Epidermal melanocyte (primary cell): ENCODE data around the gene GPRIN1.
"Not testable (repeated sequence)": the region's sequence is repeated elsewhere in the genome, so short reads cannot be mapped to it uniquely, and the experiment has no call there.

Experiments used
- DNase-seq: peaks from one replicate; pipeline ENCODE4 v3.0.0; 2011; ENCODE audit warnings: low spot score; ENCODE audit not compliant: insufficient read length

The GPRIN1 gene

DNA sequence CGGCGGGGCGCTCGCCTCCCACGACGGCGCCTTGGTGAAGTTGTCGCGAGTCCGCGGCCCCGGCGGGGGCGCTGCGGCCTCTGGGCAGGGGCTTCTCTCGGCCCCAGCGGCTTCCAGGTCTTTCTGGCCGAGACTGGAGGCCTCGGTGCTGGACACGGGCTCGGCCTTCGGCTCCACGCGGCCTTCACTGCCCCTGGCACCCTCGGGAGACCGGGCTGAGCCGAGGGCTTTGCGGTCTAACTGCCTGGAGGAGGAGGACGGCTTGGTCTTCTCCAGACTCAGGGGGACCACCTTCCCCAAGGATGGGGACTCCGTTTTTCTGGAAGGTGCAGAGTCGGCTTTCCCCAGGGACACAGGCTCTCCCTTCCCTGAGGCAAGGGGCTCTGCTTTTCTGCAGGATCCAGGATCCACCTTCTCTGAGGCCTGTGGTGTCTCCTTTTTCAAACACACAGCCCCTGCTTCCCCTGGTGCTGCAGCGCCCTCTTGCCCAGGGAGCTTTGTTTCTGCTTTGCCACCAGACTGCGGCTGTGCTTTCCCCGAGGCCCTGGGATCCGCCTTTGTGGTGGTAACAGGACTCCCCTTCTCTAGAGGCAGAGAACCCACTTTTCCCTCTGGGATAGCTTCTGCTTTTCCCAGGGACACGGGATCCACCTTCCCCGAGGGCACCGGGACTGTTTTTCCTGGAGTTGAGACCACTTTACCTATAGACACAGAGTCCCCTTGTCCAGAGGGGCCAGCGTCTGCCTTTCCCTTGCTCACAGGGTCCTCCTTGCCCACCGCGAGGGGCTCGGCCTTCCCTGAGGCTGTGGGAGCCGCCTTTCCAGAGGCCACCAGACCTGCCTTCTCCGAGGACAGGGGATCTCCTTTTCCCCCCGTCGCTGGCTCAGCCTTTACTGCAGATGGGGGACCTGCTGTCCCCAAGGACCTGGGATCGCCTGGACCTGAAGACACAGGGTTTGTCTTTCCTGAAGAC, 12.3 kb downstream of the GPRIN1 start:
- DNase-seq, result no peak

DNA sequence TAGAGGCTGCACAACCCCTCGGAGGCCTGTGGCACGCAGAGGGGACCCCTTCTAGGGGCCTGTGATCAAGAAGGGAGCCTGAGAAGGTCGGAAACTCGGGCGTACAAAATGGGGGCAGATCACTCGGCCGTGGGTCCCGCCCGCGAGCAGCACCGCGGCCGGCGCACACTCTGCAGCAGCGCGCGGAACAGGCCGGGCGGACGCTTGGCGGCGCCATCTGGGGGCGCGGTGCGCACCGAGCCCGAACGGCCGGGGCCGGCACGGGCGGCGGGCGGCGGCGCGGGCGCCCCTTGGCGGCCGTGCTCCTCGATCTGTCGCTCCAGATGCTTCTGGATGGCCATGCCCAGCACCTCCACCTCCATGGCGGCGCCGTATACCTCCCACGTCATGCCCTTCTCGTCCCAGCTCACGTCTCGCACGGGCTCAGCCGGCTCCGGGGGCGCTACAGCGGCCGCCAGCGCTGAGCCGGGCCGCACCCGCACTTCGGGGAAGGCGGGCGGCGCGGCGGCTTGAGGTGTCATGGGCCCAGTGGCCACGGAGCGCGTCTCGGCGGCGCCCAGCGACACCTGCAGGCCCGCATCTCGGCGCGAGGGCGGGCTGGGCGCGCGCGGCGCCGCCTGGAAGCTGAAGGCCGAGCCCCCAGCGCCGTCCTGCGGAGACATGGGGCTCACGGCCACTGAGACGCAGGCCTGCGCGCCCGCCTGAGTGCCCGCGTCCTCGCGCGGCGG, 13.1 kb downstream of the GPRIN1 start:
- DNase-seq, result no peak

DNA sequence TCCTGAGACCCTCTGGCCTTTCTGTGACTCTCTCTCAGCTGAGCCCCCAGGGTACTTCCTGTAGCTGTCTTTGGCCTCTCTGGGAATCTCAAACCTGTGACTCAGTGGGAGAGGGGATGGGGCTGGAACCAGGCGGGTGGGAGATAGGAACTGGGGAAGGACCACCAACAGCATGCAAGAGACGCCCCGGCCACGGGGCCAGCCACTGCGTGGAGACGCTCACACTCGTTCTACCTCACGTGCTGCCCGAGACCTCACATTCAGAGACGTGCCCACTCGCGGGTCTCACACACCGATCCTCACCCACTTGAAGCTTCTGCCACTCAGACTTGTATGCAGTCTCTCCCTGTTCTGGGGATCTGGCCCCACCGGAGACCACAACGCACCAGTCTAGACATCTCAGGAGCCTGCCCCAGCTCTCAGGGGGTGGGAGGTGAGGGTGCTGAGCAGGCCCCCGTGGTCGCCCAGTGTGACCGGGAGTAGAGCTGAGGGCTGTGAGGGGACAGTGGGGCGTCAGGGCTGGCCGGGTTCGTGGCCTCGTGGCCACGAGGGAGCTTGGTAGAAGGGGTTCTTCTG, 13.8 kb downstream of the GPRIN1 start:
- DNase-seq, result no peak

DNA sequence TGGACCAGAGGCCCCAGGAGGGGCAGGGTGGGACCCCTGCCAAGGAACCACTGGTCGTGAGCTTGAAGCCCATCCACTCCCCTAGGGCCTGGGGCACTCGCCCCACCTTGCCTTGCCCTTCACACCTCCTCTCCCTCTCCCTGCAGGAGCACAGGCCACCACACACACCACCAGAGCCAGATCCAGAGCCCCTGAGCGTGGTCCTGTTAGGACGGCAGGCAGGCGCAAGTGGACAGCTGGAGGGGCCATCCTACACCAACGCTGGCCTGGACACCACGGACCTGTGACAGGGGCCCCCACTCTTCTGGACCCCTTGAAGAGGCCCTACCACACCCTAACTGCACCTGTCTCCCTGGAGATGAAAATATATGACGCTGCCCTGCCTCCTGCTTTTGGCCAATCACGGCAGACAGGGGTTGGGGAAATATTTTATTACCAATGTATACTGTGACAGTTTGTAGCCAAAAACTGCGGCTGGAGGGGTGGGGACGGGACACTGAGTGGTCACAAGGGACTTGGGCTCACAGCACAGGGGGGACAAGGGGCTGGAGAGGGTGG, 14.5 kb downstream of the GPRIN1 start:
- DNase-seq, result no peak

DNA sequence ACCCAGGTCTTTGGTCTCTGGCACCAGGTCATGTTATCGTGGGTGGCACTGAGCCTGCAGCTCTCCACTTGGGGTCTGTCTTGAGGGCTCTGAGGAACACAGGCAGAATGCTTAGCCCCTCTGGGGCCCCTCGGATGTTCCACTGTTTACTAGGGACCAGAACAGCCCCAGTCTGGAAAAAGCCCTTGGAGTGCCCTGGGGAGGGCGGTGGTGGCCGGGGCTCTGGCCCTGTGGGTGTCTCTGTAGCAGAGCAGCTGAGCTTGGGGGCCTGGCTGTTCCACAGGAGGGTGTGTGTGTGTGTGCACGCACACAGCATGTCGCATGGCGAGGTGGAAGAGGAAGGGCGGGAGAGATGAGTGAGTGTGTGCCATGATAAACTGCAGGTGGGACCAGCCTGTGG, 15.4 kb downstream of the GPRIN1 start:
- DNase-seq, result no peak

DNA sequence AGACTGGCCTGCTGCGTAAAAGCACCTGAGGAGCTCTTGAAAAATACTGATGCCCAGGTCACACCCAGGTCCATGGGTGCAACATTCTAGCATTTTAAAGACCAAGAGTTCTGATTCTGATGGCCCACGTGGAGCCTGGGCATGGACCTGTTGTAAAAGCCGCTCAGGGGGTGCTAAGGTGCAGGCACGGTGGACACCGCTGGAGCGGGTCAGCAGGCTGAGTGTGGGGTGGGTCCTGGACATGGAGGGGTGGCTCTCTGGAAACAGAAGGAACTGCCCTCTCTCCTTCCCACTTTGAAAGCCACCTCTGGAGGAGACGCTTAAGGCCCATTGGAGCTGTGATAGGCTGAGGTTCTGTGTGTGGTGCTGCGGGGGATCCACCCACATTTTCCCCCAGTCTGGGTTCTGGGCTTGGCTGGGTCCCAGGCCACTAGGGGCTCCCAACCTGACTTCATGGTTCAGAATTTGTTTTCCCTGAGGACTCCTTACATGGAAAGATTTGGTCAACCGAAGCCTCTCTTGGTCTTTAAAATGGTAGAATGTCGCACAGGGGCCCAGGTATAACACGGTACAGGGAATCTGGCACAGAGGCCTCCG, 16.6 kb downstream of the GPRIN1 start:
- no peak for DNase-seq

DNA sequence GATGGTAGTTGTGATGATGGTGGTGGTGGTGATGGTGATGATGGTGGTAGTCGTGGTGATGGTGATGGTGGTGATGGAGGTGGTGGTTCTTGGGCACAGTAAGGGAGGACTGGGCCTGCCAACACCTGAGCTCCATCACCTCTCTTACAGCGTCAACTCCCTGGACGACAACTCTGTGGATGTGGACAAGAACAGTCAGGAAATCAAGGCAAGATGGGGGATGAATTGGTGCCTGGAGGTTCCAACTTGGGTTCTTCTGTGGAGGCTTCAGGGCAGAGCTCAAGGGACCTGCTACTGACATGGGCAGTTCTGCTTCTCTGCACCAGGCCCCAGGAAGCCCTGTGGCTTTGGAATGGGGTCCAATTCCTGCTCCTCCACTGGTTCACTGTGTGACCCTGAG, 17.4 kb downstream of the GPRIN1 start:
- no peak for DNase-seq

DNA sequence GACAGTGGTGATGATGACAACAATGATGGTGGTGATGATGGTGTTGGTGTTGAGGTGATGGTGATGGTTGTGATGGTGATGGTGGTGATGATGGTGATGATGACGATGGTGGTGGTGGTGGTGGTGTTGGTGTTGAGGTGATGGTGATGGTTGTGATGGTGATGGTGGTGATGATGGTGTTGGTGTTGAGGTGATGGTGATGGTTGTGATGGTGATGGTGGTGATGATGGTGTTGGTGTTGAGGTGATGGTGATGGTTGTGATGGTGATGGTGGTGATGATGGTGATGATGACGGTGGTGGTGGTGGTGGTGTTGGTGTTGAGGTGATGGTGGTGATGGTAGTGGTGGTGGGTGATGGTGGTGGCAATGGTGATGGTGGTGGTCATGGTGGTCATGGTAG, 18.3 kb downstream of the GPRIN1 start:
- DNase-seq, result not testable (repeated sequence)

DNA sequence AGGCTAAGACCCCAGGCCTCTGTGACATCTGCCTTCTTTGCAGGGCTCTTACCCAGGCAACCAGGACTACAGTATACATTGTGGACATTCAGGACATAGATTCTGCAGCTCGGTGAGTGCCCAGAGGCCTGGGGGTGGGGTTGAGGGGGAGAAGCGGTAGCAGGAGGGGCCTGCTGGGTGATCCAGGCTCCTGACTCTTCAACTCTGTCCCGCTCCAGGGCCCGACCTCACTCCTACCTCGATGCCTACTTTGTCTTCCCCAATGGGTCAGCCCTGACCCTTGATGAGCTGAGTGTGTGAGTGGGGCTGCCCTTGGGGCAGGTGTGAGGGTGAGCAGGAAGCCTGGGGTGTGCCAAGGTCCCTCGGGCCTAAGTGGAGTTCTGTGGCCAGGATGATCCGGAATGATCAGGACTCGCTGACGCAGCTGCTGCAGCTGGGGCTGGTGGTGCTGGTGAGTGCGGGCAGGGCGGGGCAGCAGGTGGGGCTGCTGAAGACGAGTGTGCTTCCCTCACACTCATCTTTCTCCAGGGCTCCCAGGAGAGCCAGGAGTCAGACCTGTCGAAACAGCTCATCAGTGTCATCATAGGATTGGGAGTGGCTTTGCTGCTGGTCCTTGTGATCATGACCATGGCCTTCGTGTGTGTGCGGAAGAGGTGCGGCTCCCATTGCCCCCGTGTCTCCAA, 19.8 kb downstream of the GPRIN1 start:
- DNase-seq, result no peak

DNA sequence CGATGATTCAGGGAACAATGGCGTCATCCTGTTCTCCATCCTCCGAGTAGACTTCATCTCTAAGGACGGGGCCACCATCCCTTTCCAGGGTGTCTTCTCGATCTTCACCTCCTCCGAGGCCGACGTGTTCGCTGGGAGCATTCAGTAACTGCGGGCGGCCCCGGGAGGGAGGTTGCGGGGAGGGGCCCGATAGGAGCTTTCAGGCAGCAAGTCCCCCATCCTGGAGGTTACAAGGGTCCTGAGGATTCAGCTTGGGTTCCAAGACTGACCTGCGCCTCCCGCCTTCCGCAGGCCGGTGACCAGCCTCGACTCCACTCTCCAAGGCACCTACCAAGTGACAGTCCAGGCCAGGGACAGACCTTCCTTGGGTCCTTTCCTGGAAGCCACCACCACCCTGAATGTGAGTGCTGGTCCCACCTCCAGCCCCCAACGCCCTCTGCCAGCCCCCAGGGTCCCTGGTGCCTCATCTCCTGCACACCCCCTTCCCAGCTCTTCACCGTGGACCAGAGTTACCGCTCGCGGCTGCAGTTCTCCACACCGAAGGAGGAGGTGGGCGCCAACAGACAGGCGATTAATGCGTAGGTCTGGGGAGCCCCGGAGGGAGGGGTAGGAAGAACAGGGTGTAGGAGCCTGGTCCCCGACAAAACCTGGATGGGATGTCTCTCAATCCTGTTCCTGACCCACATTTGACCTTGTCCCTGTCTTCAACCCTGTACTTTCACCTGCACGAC, 20.8 kb downstream of the GPRIN1 start:
- DNase-seq, result no peak

DNA sequence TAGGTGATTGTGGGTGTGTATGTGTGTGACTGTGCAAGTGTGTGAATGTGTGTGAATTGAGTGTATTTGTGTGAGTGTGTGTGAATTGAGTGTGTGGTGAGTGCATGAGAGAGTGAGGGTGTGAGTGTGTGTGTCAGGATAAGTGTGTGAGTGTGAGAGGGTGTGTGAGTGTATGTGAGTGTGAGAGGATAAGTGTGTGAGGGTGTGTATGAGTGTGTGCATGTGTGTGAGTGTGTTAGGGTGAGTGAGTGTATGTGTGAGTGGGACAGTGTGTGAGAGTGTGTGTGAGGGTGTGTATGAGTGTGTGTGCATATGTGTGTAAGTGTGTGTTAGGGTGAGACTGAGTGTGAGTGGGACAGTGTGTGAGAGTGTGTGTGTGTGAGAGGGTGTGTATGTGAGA, 21.7 kb downstream of the GPRIN1 start:
- DNase-seq, result no peak

DNA sequence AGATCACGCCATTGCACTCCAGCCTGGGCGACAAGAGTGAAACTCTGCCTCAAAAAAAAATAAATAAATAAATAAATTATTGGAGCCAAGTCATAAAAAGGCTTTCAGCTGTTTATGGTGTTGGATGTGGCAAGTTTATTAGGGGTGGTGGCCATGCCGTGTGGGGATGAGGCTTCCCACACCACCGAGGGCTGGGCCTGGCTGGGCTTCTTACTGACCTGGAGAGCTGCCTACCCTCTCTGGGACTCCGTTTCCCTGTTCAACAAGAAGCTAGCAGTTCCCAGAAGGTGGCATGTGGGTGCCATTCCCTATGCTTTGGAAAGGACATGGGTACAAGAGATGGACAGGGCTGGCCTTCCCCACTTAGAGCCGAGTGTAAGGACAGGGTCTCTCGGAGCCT, 22.6 kb downstream of the GPRIN1 start:
- no peak for DNase-seq

DNA sequence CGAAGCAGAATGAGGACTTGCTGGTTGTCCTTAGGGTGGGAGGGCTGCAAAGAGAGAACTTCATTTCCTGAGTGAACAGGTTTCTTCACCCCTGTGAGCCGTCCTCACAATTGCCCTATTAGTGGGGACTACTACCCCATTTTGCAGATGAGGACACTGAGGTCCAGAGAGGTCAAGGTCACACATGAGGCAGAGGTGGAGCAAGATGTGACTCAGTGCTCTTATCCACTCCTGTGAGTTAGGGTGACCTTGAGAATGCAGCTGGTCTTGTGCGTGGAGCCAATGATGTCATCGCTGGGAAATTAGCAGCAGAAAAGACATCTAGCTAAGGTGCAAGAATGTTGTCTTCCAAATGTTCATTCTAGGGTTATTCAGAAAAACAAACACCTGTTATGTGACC, 26.9 kb downstream of the GPRIN1 start:
- no peak for DNase-seq

DNA sequence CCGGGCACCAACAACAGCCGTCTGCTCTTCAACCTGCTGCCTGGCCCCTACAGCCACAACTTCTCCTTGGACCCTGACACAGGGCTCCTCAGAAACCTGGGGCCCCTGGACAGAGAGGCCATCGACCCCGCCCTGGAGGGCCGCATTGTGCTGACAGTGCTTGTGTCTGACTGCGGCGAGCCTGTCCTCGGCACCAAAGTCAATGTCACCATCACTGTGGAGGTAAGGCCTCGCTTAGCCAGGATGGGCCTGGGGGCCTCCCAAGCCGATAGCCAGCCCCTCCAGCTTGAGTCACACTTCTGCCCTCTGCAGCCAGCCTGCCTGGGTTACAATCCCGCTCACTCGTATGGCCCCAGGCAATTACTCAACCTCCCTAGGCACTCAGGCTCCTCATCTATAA, 28.6 kb downstream of the GPRIN1 start:
- DNase-seq, result no peak

DNA sequence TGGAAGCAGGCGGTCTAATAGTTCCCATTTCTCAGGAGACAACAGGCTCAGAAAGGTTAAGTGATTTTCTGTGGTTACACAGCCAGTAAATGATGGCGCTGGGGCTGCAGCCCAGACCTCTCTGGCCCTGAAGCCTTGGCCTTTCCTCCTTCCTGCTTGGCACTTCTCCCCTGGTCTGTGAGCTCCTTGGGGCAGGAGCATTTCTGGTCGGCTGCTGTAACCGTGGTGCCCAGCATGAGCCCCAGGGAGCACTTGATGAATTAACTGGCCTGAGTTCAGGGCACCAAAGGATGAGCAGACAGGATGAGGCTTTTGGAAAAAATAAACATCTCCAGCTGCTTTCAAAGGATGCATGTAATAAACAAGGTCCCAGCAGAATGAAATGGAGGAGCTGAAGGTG, 30.6 kb downstream of the GPRIN1 start:
- DNase-seq, result no peak

DNA sequence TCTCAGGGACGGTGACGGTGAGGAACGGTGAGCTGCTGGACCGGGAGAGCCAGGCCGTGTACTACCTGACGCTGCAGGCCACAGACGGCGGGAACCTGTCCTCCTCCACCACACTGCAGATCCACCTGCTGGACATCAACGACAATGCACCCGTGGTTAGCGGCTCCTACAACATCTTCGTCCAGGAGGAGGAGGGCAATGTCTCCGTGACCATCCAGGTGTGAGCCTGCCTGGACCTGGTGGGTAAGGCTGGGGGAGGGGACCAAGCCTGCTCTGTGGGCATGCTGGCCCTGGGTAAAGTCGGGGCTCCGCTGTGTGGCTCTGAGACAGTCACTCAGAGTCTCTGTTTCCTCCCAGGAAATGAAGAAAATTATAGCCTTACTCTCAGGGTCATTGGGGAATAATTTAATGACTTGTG, 31.6 kb downstream of the GPRIN1 start:
- no peak for DNase-seq

DNA sequence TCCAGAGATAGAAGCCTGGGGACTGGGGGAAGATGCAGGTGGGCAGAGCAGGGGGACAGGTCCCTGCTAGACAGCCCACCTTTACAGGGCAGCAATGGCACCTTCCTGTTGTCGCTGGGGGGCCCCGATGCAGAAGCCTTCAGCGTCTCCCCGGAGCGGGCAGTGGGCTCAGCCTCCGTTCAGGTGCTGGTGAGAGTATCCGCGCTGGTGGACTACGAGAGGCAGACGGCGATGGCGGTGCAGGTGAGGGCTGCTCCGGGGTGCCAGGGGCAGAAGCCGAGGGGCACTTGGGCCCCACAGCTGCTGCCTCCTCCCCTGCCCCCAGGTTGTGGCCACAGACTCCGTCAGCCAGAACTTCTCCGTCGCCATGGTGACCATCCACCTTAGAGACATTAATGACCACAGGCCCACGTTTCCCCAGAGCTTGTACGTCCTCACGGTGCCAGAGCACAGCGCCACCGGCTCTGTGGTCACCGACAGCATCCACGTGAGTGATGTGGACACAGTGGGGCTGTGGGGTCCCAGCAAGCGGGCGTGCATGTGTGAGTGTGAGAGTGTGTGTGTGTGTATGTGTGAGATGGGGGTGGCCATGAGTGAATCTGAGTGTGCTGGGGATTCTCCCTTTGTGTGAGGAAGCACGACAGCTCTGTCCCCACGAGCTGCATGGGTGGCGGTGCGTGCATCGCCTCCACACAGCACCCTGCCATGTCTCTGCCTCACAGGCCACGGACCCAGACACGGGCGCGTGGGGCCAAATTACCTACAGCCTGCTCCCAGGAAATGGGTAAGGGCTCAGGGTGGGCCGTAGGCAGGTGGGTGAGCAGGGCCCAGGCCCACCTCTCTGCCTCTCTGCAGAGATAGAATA, 32.4 kb downstream of the GPRIN1 start:
- DNase-seq, result no peak

DNA sequence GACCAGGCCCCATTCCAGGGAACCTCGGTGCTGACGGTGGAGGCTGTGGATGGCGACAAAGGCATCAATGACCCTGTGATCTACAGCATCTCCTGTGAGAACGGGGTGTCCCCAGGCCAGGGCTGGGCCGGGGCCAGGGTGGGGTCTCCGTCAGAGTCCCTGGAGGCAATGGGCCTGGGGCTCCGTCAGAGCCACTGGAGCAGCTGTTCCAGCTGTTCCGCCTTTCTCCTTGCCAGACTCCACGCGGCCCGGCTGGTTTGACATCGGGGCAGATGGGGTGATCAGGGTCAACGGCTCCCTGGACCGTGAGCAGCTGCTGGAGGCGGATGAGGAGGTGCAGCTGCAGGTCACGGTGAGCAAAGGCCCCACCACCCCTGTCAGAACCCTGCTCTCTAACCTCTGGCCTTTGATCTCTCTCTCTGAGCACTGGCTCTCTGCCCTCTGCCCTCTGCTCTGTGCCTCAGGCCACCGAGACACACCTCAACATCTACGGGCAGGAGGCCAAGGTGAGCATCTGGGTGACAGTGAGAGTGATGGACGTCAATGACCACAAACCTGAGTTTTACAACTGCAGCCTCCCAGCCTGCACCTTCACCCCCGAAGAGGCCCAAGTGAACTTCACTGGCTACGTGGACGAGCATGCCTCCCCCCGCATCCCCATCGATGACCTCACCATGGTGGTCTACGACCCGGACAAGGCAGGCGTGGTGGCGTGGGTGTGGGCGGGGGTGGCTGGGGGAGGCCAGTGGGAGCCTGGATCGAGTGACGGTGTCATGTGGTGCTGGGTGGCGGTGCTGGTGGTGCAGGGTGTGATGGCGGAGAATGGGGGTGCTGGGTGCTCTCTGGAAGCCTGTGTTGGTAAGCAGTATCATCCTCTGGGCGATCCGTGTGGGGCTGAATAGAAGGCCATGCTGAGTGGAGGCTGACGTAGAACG, 34.2 kb downstream of the GPRIN1 start:
- DNase-seq, result no peak
